GM23338 (cell line): Measurements from ENCODE around the gene RBM44. TPM values are rescaled to one million over a fixed set of nuclear protein-coding genes. Genes with fewer than 3 reads are reported as not detected.
A peak's percentile ranks its signal among the peaks of the same experiment; 100 is the strongest.

Experiments
- ATAC-seq: fragments of 200-7000 bp; cut with Tn5 transposase; 3 replicates; pipeline ENCODE4 v1.9.1; 2020
- DNase-seq: peaks from one replicate; pipeline ENCODE4 v3.0.0-alpha.2; 2015; ENCODE audit warnings: low spot score
- H2AFZ ChIP-seq: fragments of 200-600 bp; sonication (generic); 2 replicates; pipeline ENCODE4 v1.8.0; 2016; ENCODE audit warnings: antibody characterized with exemption, mild to moderate bottlenecking, moderate library complexity
- H3F3A ChIP-seq: fragments of 200-600 bp; sonication (generic); replicated peaks from 2 replicates; pipeline ENCODE4 v1.8.0; 2017; ENCODE audit warnings: antibody characterized with exemption, mixed run types, low read depth
- H3K27ac ChIP-seq: fragments of 200-600 bp; sonication (generic); 2 replicates; pipeline ENCODE4 v1.6.1; 2016; ENCODE audit warnings: low read depth
- H3K27me3 ChIP-seq: fragments of 200-600 bp; sonication (generic); 2 replicates; pipeline ENCODE4 v1.8.0; 2016; ENCODE audit warnings: mild to moderate bottlenecking, mixed run types, moderate library complexity; ENCODE audit not compliant: insufficient read depth
- H3K36me3 ChIP-seq: fragments of 200-600 bp; sonication (generic); 2 replicates; pipeline ENCODE4 v1.8.0; 2016; ENCODE audit warnings: mild to moderate bottlenecking; ENCODE audit not compliant: insufficient read depth
- H3K4me1 ChIP-seq: fragments of 200-600 bp; sonication (generic); 2 replicates; pipeline ENCODE4 v1.8.0; 2016; ENCODE audit warnings: mild to moderate bottlenecking, moderate library complexity; ENCODE audit not compliant: insufficient read depth
- H3K4me2 ChIP-seq: fragments of 200-600 bp; sonication (generic); 2 replicates; pipeline ENCODE4 v1.7.1; 2017; ENCODE audit warnings: mixed run types
- H3K4me3 ChIP-seq: fragments of 200-600 bp; sonication (generic); 2 replicates; pipeline ENCODE4 v1.6.1; 2016; ENCODE audit warnings: mixed run types
- H3K79me2 ChIP-seq: fragments of 200-600 bp; sonication (generic); replicated peaks from 2 replicates; pipeline ENCODE4 v1.8.0; 2017; ENCODE audit warnings: mild to moderate bottlenecking; ENCODE audit not compliant: insufficient read depth
- H3K9me2 ChIP-seq: fragments of 200-600 bp; sonication (generic); 2 replicates; pipeline ENCODE4 v1.8.0; 2017; ENCODE audit not compliant: insufficient read depth
- H4K20me1 ChIP-seq: fragments of 200-600 bp; sonication (generic); replicated peaks from 2 replicates; pipeline ENCODE4 v1.8.0; 2017; ENCODE audit warnings: mild to moderate bottlenecking; ENCODE audit not compliant: insufficient read depth
- H3K27ac Mint-ChIP-seq: 2 replicates; pipeline ENCODE4 v1.8.0; 2020; ENCODE audit warnings: inconsistent platforms, mild to moderate bottlenecking, moderate library complexity, mixed read lengths
- H3K27me3 Mint-ChIP-seq: 3 replicates; pipeline ENCODE4 v1.8.0; 2022; ENCODE audit warnings: low read depth, mild to moderate bottlenecking, moderate library complexity, mixed read lengths, inconsistent platforms; ENCODE audit not compliant: insufficient read depth, poor library complexity
- H3K36me3 Mint-ChIP-seq: 3 replicates; pipeline ENCODE4 v1.8.0; 2021; ENCODE audit warnings: low read depth, mild to moderate bottlenecking, inconsistent platforms, moderate library complexity, mixed read lengths
- H3K4me1 Mint-ChIP-seq: 3 replicates; pipeline ENCODE4 v1.8.0; 2020; ENCODE audit warnings: mild to moderate bottlenecking, inconsistent platforms, mixed read lengths
- H3K4me3 Mint-ChIP-seq: 3 replicates; pipeline ENCODE4 v1.8.0; 2021; ENCODE audit warnings: moderate library complexity, mild to moderate bottlenecking, inconsistent platforms, mixed read lengths
- H3K9me3 Mint-ChIP-seq: 3 replicates; pipeline ENCODE4 v1.8.0; 2020; ENCODE audit warnings: moderate library complexity, mild to moderate bottlenecking, inconsistent platforms, mixed read lengths
- CREB1 ChIP-seq: fragments of 250-450 bp; sonication (Bioruptor Pico); IDR thresholded peaks from 2 replicates; pipeline ENCODE4 v1.5.0; 2020; ENCODE audit warnings: low read depth, mild to moderate bottlenecking, moderate library complexity
- EZH2 ChIP-seq: fragments of 200-600 bp; sonication (generic); IDR thresholded peaks from one replicate; pipeline ENCODE4 v1.8.0; 2017; ENCODE audit warnings: antibody characterized with exemption, mild to moderate bottlenecking, low read depth; ENCODE audit not compliant: unreplicated experiment
- EZH2phosphoT487 ChIP-seq: fragments of 200-600 bp; sonication (generic); IDR thresholded peaks from one replicate; pipeline ENCODE4 v1.8.1; 2018; ENCODE audit warnings: antibody characterized with exemption; ENCODE audit not compliant: unreplicated experiment
- JUNB ChIP-seq: IDR thresholded peaks from one replicate; pipeline ENCODE4 v1.6.1; 2016; ENCODE audit warnings: antibody characterized with exemption; ENCODE audit not compliant: unreplicated experiment
- NANOG ChIP-seq: IDR thresholded peaks from 2 replicates; pipeline ENCODE4 v1.6.1; 2016; ENCODE audit warnings: antibody characterized with exemption, borderline replicate concordance
- POLR2AphosphoS5 ChIP-seq: IDR thresholded peaks from 2 replicates; pipeline ENCODE4 v1.6.1; 2016; ENCODE audit warnings: antibody characterized with exemption, low read depth
- STAT1 ChIP-seq: IDR thresholded peaks from one replicate; pipeline ENCODE4 v1.6.1; 2016; ENCODE audit warnings: antibody characterized with exemption; ENCODE audit not compliant: unreplicated experiment
- ZNF114 ChIP-seq: fragments of 250-450 bp; sonication (Bioruptor Pico); IDR thresholded peaks from 2 replicates; pipeline ENCODE4 v1.5.0; 2020; ENCODE audit warnings: mild to moderate bottlenecking, moderate library complexity
- ZNF331 ChIP-seq: fragments of 250-450 bp; sonication (Bioruptor Pico); IDR thresholded peaks from 2 replicates; pipeline ENCODE4 v1.5.0; 2020; ENCODE audit warnings: low read depth, mild to moderate bottlenecking, moderate library complexity
- polyA plus RNA-seq: library from polyadenylated mRNA; unstranded; fragments of >200 nt; fragmentation: Nextera tagmentation; extraction: Ambion mirVana; gene quantifications from 2 replicates; pipeline ENCODE4 v1.2.1, GENCODE V29; 2016
- total RNA-seq: library from RNA; depleted of rRNA; stranded (reverse); fragments of >200 nt; shearing (Covaris generic); gene quantifications from 2 replicates; pipeline ENCODE4 v1.2.3, GENCODE V29; 2014
- TF ChIP-seq, protein P1 (sequence below): fragments of 250-450 bp; sonication (Bioruptor Pico); IDR thresholded peaks from 2 replicates; pipeline ENCODE4 v1.5.0; 2020; ENCODE audit warnings: mild to moderate bottlenecking, moderate library complexity
- TF ChIP-seq, protein P2 (sequence below), 2 experiments: fragments of 200-600 bp in 1 of 2; sonication (generic) in 1 of 2; conservative IDR thresholded peaks; 2 replicates each; pipeline versions ENCODE4 v1.5.1 to v1.6.1; 2016 to 2017; ENCODE audit warnings: antibody characterized with exemption in 2 of 2, low read depth in 2 of 2, mild to moderate bottlenecking in 2 of 2, moderate library complexity in 1 of 2
- TF ChIP-seq, protein P3 (sequence below): IDR thresholded peaks from 2 replicates; pipeline ENCODE4 v1.6.1; 2016; ENCODE audit warnings: antibody characterized with exemption
- TF ChIP-seq, protein P4 (sequence below): IDR thresholded peaks from one replicate; pipeline ENCODE4 v1.6.1; 2018; ENCODE audit warnings: antibody characterized with exemption; ENCODE audit not compliant: unreplicated experiment

RBM44 gene
- total and polyA plus RNA-seq, 2 experiments from 2014 or later, result 0.29 to 0.87 TPM

DNA sequence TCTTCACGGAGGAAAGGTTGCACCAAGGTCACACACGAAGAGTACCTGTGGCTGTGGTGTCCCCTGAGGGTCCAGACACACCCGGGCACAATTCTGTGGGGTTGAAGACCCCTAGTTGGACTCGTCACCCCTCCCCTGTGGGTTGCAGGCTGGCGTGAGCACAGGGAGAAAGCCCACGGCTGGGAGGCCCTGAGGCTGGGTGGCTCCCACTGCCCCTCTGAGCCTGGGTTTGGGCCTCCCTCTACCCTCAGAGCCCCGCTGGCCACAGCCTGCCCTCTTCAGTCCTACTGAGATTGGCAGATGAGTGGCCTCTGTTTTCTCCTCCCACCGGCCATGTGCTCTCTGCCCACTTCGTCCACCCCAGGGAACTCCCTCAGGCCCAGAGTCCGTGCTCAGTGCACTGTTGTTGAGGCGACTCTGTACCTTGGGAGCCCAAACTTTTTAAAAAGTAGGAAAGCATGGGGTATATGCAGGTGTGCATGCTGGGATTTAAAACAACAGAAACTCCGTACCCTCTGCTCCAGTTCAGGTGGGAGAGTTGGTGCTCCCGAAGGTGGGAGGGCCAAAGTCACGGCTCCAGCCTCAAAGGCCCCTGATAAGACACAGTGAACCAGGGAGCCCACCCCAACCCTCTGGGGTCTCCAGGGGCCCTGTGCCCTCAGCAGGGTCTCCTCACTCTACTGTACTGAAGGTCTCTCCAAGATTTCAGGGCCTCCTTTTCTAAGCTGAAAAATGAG, 79.9 kb downstream of the RBM44 start:
- Histone ChIP-seq H3K27me3 (no peaks in the 10 kb centered on the region), H3K4me3 (no peak overlapping the region), H3K36me3 (no peaks in the 10 kb centered on the region), H3K4me1 (no peaks in the 10 kb centered on the region), H3K27ac (no peak overlapping the region), H3F3A (no peaks in the 10 kb centered on the region), H4K20me1 (no peaks in the 10 kb centered on the region), H3K79me2 (no peaks in the 10 kb centered on the region), H3K4me2 (no peak overlapping the region), H2AFZ (peak overlapping the region; percentile 59; the same call in 1 of the 2 replicates), H3K9me2 (no peaks in the 10 kb centered on the region)
- Mint-ChIP-seq H3K9me3 (no peaks in the 10 kb centered on the region), H3K27me3 (peaks cover 5% of the 10 kb centered on the region), H3K36me3 (no peaks in the 10 kb centered on the region), H3K27ac (no peak overlapping the region), H3K4me1 (peaks cover 6% of the 10 kb centered on the region), H3K4me3 (no peak overlapping the region)
- no peak for DNase-seq
- TF ChIP-seq ZNF114, result no peak
- no peak for TF ChIP-seq JUNB
- TF ChIP-seq ZNF331 (CRISPR knock-in tag), result no peak
- TF ChIP-seq, protein P1, sequence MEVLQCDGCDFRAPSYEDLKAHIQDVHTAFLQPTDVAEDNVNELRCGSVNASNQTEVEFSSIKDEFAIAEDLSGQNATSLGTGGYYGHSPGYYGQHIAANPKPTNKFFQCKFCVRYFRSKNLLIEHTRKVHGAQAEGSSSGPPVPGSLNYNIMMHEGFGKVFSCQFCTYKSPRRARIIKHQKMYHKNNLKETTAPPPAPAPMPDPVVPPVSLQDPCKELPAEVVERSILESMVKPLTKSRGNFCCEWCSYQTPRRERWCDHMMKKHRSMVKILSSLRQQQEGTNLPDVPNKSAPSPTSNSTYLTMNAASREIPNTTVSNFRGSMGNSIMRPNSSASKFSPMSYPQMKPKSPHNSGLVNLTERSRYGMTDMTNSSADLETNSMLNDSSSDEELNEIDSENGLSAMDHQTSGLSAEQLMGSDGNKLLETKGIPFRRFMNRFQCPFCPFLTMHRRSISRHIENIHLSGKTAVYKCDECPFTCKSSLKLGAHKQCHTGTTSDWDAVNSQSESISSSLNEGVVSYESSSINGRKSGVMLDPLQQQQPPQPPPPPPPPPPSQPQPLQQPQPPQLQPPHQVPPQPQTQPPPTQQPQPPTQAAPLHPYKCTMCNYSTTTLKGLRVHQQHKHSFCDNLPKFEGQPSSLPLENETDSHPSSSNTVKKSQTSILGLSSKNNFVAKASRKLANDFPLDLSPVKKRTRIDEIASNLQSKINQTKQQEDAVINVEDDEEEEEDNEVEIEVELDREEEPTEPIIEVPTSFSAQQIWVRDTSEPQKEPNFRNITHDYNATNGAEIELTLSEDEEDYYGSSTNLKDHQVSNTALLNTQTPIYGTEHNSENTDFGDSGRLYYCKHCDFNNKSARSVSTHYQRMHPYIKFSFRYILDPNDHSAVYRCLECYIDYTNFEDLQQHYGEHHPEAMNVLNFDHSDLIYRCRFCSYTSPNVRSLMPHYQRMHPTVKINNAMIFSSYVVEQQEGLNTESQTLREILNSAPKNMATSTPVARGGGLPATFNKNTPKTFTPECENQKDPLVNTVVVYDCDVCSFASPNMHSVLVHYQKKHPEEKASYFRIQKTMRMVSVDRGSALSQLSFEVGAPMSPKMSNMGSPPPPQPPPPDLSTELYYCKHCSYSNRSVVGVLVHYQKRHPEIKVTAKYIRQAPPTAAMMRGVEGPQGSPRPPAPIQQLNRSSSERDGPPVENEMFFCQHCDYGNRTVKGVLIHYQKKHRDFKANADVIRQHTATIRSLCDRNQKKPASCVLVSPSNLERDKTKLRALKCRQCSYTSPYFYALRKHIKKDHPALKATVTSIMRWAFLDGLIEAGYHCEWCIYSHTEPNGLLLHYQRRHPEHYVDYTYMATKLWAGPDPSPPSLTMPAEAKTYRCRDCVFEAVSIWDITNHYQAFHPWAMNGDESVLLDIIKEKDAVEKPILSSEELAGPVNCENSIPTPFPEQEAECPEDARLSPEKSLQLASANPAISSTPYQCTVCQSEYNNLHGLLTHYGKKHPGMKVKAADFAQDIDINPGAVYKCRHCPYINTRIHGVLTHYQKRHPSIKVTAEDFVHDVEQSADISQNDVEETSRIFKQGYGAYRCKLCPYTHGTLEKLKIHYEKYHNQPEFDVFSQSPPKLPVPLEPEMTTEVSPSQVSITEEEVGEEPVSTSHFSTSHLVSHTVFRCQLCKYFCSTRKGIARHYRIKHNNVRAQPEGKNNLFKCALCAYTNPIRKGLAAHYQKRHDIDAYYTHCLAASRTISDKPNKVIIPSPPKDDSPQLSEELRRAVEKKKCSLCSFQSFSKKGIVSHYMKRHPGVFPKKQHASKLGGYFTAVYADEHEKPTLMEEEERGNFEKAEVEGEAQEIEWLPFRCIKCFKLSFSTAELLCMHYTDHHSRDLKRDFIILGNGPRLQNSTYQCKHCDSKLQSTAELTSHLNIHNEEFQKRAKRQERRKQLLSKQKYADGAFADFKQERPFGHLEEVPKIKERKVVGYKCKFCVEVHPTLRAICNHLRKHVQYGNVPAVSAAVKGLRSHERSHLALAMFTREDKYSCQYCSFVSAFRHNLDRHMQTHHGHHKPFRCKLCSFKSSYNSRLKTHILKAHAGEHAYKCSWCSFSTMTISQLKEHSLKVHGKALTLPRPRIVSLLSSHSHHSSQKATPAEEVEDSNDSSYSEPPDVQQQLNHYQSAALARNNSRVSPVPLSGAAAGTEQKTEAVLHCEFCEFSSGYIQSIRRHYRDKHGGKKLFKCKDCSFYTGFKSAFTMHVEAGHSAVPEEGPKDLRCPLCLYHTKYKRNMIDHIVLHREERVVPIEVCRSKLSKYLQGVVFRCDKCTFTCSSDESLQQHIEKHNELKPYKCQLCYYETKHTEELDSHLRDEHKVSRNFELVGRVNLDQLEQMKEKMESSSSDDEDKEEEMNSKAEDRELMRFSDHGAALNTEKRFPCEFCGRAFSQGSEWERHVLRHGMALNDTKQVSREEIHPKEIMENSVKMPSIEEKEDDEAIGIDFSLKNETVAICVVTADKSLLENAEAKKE (CRISPR knock-in tag), result no peak
- TF ChIP-seq, protein P2, sequence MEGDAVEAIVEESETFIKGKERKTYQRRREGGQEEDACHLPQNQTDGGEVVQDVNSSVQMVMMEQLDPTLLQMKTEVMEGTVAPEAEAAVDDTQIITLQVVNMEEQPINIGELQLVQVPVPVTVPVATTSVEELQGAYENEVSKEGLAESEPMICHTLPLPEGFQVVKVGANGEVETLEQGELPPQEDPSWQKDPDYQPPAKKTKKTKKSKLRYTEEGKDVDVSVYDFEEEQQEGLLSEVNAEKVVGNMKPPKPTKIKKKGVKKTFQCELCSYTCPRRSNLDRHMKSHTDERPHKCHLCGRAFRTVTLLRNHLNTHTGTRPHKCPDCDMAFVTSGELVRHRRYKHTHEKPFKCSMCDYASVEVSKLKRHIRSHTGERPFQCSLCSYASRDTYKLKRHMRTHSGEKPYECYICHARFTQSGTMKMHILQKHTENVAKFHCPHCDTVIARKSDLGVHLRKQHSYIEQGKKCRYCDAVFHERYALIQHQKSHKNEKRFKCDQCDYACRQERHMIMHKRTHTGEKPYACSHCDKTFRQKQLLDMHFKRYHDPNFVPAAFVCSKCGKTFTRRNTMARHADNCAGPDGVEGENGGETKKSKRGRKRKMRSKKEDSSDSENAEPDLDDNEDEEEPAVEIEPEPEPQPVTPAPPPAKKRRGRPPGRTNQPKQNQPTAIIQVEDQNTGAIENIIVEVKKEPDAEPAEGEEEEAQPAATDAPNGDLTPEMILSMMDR (conservative IDR thresholded peaks at IDR 0.05; ENCODE audit: low read depth in 2 of 2), result no peak
- TF ChIP-seq EZH2, result no peak
- no peak for TF ChIP-seq POLR2AphosphoS5
- TF ChIP-seq CREB1 (CRISPR knock-in tag), result no peak
- no peak for TF ChIP-seq NANOG
- TF ChIP-seq STAT1, result no peak
- TF ChIP-seq, protein P3, sequence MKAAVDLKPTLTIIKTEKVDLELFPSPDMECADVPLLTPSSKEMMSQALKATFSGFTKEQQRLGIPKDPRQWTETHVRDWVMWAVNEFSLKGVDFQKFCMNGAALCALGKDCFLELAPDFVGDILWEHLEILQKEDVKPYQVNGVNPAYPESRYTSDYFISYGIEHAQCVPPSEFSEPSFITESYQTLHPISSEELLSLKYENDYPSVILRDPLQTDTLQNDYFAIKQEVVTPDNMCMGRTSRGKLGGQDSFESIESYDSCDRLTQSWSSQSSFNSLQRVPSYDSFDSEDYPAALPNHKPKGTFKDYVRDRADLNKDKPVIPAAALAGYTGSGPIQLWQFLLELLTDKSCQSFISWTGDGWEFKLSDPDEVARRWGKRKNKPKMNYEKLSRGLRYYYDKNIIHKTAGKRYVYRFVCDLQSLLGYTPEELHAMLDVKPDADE, result no peak
- TF ChIP-seq EZH2phosphoT487, result no peak
- TF ChIP-seq, protein P4, sequence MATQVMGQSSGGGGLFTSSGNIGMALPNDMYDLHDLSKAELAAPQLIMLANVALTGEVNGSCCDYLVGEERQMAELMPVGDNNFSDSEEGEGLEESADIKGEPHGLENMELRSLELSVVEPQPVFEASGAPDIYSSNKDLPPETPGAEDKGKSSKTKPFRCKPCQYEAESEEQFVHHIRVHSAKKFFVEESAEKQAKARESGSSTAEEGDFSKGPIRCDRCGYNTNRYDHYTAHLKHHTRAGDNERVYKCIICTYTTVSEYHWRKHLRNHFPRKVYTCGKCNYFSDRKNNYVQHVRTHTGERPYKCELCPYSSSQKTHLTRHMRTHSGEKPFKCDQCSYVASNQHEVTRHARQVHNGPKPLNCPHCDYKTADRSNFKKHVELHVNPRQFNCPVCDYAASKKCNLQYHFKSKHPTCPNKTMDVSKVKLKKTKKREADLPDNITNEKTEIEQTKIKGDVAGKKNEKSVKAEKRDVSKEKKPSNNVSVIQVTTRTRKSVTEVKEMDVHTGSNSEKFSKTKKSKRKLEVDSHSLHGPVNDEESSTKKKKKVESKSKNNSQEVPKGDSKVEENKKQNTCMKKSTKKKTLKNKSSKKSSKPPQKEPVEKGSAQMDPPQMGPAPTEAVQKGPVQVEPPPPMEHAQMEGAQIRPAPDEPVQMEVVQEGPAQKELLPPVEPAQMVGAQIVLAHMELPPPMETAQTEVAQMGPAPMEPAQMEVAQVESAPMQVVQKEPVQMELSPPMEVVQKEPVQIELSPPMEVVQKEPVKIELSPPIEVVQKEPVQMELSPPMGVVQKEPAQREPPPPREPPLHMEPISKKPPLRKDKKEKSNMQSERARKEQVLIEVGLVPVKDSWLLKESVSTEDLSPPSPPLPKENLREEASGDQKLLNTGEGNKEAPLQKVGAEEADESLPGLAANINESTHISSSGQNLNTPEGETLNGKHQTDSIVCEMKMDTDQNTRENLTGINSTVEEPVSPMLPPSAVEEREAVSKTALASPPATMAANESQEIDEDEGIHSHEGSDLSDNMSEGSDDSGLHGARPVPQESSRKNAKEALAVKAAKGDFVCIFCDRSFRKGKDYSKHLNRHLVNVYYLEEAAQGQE, result no peak
- no peak for ATAC-seq
